ENCODE measurements around the gene SEMA3D.

GRCh38 chr7:85055196-85055595 is 131.7 kb downstream of the SEMA3D start:
- TF ChIP-seq POLR2A (IDR thresholded peaks at IDR 0.05) (no peak), CTCF (IDR thresholded peaks at IDR 0.05) (no peak)
